HEK293 (cell line): ENCODE measurements around the gene SEC24A.
A peak's percentile ranks its signal among the peaks of the same experiment; 100 is the strongest.

ENCODE experiments used
- CTCF ChIP-seq: fragments of 450-650 bp; formaldehyde crosslinking; IDR thresholded peaks from 2 replicates; pipeline ENCODE4 v1.5.1; 2016; ENCODE audit warnings: missing biosample characterization, missing genetic modification characterization
- HIC1 ChIP-seq: fragments of 450-650 bp; formaldehyde crosslinking; IDR thresholded peaks from 2 replicates; pipeline ENCODE4 v1.5.1; 2016; ENCODE audit warnings: missing biosample characterization, missing genetic modification characterization
- ZNF157 ChIP-seq: fragments of 450-650 bp; formaldehyde crosslinking; IDR thresholded peaks from 2 replicates; pipeline ENCODE4 v1.5.1; 2016; ENCODE audit warnings: missing biosample characterization, missing genetic modification characterization

- no peak for TF ChIP-seq CTCF (tag by site-specific recombination)
- no peak for TF ChIP-seq ZNF157 (tag by site-specific recombination)
- peak; percentile 99 for TF ChIP-seq HIC1
Observed at GRCh38 chr5:134648425-134649162, at the start of gene SEC24A.
